SU-DHL-6 (cell line): ENCODE data around the gene CTRB1.

Source experiments
- CTCF ChIP-seq: fragments of 200-600 bp; sonication (generic); IDR thresholded peaks from one replicate; pipeline ENCODE4 v1.5.1; 2017; ENCODE audit warnings: antibody characterized with exemption, mild to moderate bottlenecking, low read length, moderate library complexity; ENCODE audit not compliant: insufficient read depth, poor library complexity, severe bottlenecking
- EZH2phosphoT487 ChIP-seq: fragments of 200-600 bp; sonication (generic), shearing (Covaris generic); conservative IDR thresholded peaks from 2 replicates; pipeline ENCODE4 v1.6.1; 2018; ENCODE audit warnings: mild to moderate bottlenecking, antibody characterized with exemption, low read length, moderate library complexity, mixed read lengths

- TF ChIP-seq CTCF, result no peak
- TF ChIP-seq EZH2phosphoT487, result no peak
Measured at GRCh38 chr16:75258807-75259141, 40.0 kb downstream of the CTRB1 start.
